ENCODE data around the gene ACP4.

The ACP4 gene

DNA sequence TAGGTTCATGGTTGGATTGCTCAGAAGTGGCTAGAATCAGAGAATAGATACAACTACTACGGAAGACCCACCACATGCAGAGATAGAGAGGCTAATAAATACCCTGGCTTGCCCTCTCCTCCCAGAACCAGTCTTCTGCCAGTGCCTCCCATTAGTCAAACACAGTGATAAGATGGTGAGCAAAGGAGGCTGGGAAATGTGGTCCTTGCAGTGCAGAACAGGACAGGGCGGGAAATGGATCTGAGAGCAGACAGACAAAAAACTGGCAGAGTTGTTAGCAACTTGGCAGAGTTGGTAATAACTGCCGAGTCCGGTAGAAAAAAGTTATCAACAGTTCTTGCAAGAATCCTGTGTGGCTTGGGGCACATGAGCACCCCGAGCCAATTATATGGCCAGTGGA, 24.7 kb downstream of the ACP4 start:
- H3K9me3 ChIP-seq (ENCODE audit: severe bottlenecking): no peaks in the 10 kb centered on the region
- peaks cover 6% of the 10 kb centered on the region for H3K27me3 ChIP-seq (ENCODE audit: insufficient read depth, poor library complexity, severe bottlenecking)
- TF ChIP-seq, protein P1, sequence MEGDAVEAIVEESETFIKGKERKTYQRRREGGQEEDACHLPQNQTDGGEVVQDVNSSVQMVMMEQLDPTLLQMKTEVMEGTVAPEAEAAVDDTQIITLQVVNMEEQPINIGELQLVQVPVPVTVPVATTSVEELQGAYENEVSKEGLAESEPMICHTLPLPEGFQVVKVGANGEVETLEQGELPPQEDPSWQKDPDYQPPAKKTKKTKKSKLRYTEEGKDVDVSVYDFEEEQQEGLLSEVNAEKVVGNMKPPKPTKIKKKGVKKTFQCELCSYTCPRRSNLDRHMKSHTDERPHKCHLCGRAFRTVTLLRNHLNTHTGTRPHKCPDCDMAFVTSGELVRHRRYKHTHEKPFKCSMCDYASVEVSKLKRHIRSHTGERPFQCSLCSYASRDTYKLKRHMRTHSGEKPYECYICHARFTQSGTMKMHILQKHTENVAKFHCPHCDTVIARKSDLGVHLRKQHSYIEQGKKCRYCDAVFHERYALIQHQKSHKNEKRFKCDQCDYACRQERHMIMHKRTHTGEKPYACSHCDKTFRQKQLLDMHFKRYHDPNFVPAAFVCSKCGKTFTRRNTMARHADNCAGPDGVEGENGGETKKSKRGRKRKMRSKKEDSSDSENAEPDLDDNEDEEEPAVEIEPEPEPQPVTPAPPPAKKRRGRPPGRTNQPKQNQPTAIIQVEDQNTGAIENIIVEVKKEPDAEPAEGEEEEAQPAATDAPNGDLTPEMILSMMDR (IDR thresholded peaks at IDR 0.05; ENCODE audit: poor library complexity, severe bottlenecking): no peak

DNA sequence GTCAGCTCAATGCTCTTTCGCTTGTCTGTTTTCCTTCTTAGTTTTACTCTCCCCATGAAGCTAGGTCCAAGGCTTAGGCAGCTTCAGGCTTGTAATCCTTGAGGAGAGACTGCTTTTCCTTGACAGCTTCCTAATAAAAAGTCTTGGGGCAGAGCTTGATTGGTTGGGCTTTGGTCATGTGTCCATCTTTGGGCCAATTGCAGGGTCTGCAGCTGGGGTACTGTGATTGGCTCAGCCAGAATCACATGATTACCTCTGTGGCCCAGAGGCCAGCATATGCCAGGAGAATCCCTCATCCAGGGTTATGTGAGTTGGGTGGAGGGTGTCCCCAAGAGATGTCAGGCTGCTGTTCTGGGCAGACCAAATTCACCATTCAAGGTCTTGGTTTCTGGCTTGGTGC, 25.2 kb downstream of the ACP4 start:
- no peaks in the 10 kb centered on the region for H3K9me3 ChIP-seq (ENCODE audit: severe bottlenecking)
- TF ChIP-seq, protein P1 (IDR thresholded peaks at IDR 0.05; ENCODE audit: poor library complexity, severe bottlenecking): no peak
- no peak overlapping the region for H3K4me3 ChIP-seq (ENCODE audit: severe bottlenecking)
- H3K27ac ChIP-seq (ENCODE audit: poor library complexity, severe bottlenecking): no peak overlapping the region
- DNase-seq (ENCODE audit: low spot score) (no peak), ATAC-seq (ENCODE audit: low read depth) (no peak)
- H3K36me3 ChIP-seq (ENCODE audit: low read depth): no peaks in the 10 kb centered on the region
- peaks cover 8% of the 10 kb centered on the region for H3K27me3 ChIP-seq (ENCODE audit: insufficient read depth, poor library complexity, severe bottlenecking)
- no peaks in the 10 kb centered on the region for H3K4me1 ChIP-seq (ENCODE audit: insufficient read depth, poor library complexity, severe bottlenecking)

More for the DNA sequence above, 24.7 kb downstream of the ACP4 start:
- DNase-seq (ENCODE audit: low spot score) (no peak), ATAC-seq (ENCODE audit: low read depth) (no peak)
- Histone ChIP-seq H3K4me1 (ENCODE audit: insufficient read depth, poor library complexity, severe bottlenecking) (no peaks in the 10 kb centered on the region), H3K27ac (ENCODE audit: poor library complexity, severe bottlenecking) (no peak overlapping the region), H3K36me3 (ENCODE audit: low read depth) (no peaks in the 10 kb centered on the region), H3K4me3 (ENCODE audit: severe bottlenecking) (no peak overlapping the region)

DNA sequence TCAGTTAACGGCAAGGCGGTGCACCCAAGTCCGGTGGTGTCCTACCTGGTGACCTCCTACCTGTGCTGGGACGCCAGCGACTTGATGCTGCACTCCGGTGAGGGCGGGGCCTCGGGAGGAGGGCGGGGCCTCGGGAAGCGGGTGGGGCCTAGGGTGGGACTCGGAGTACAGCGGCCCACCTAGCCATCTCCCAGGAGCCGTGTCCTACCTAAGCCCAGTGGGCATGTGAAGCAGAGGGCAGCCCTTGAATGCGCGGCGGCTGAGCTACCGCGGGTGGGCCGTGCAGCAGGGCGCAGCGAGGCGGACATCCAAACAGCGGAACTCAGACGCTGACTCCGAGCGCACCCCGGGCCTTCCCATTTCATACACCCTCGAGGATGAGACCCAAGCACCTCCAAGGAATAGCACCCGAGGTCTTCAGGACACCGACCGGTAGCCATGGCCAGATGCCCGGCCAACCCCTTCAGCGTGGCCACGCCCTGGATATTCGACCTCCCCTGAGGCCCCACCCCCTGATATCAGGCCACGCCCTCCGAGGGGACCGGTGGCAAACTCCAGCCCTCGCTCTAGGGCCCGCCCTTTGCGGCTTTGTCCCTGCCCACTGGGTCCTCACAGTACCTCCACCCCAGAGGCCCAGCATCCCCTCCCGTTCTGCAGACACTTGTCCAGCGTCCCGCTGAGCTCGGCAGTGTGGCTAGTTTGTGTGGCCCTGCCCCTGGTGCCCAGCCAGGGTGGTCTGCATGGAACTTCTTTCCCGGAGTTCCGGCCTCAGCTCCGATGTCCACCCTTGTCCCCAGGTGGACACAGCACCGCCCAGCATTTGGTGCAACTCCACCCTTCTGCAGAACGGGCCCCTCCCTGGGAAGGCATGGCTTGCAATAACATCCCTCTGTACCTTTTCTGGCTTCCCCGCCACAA, 28.0 kb downstream of the ACP4 start:
- ATAC-seq (ENCODE audit: low read depth) (peak; percentile 73), DNase-seq (ENCODE audit: low spot score) (no peak)
- Histone ChIP-seq H3K27me3 (ENCODE audit: insufficient read depth, poor library complexity, severe bottlenecking) (peaks cover 11% of the 10 kb centered on the region), H3K9me3 (ENCODE audit: severe bottlenecking) (no peaks in the 10 kb centered on the region), H3K27ac (ENCODE audit: poor library complexity, severe bottlenecking) (no peak overlapping the region), H3K4me1 (ENCODE audit: insufficient read depth, poor library complexity, severe bottlenecking) (no peaks in the 10 kb centered on the region), H3K4me3 (ENCODE audit: severe bottlenecking) (peak overlapping the region; percentile 34), H3K36me3 (ENCODE audit: low read depth) (no peaks in the 10 kb centered on the region)
- TF ChIP-seq, protein P1 (IDR thresholded peaks at IDR 0.05; ENCODE audit: poor library complexity, severe bottlenecking): no peak

DNA sequence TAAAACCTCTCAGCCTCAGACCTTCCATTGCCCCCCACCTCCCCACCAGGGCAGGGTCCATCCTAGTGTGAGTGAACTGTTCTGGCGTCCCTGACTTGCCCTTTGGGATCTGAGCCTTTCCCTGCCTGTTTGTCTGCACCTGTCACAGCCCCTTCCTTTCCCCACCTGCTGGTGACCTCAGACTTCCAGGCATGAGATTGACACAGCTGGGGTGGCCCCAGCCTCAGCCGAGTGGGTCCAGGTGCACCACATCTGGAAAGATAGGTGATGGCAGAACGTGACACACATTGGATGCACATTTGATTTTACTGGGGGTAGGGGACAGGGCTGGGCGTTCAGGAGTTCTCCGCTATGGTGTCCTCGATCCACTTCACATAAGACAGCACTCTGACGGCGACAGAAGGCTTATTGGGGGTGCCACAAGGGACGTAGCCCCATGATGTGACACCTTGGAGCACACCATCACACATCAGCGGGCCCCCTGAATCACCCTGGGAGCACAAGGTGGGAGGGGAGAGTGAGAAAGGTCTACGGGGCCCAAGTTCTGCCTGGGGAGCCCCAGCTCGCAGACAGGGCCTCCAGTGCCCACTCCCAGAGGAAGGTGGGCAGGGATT, 28.8 kb downstream of the ACP4 start:
- Histone ChIP-seq H3K27me3 (ENCODE audit: insufficient read depth, poor library complexity, severe bottlenecking) (peaks cover 14% of the 10 kb centered on the region), H3K4me1 (ENCODE audit: insufficient read depth, poor library complexity, severe bottlenecking) (no peaks in the 10 kb centered on the region), H3K27ac (ENCODE audit: poor library complexity, severe bottlenecking) (no peak overlapping the region), H3K9me3 (ENCODE audit: severe bottlenecking) (no peaks in the 10 kb centered on the region), H3K36me3 (ENCODE audit: low read depth) (no peaks in the 10 kb centered on the region), H3K4me3 (ENCODE audit: severe bottlenecking) (no peak overlapping the region)
- DNase-seq (ENCODE audit: low spot score): no peak
- ATAC-seq (ENCODE audit: low read depth): no peak
- TF ChIP-seq, protein P1 (IDR thresholded peaks at IDR 0.05; ENCODE audit: poor library complexity, severe bottlenecking): no peak
